Ovary (tissue), 3 donors: ENCODE results near the gene YBX2.

Source experiments
- EP300 ChIP-seq: sonication (generic); formaldehyde crosslinking; IDR thresholded peaks from one replicate; pipeline ENCODE4 v1.6.1; 2017; ENCODE audit warnings: antibody characterized with exemption
- POLR2A ChIP-seq: fragments of 450-650 bp; IDR thresholded peaks from one replicate; pipeline ENCODE4 v1.6.1; 2017; ENCODE audit warnings: antibody characterized with exemption, mild to moderate bottlenecking, moderate library complexity
- TF ChIP-seq, protein P1 (sequence below), 3 donors: fragments of 450-650 bp in 2 of 3; fragments of 200-600 bp in 1 of 3; IDR thresholded peaks; one replicate each; pipeline versions ENCODE4 v1.5.1 to v1.8.0; 2016 to 2022; ENCODE audit warnings: antibody characterized with exemption in 3 of 3, mild to moderate bottlenecking in 1 of 3
- donor health status: DM: no; HTN: no; CAD: no.

DNA sequence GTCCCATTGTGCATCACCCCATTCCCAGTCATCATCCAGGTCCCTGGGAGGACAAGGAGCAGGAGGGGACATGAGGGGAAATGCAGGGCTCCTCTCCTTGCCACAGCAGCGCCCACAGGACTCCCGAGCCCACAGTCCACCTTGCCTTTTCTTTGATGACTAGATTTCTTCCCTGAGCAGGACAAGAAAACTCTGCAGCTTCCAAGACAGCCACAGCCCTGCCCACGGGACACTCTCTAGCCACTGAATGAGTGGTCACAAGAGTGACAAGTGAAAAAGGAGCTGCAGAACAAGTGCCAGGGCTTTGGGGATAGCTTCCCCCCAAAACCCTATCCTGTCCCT lies 30.0 kb upstream of the YBX2 start:
- TF ChIP-seq, protein P1, sequence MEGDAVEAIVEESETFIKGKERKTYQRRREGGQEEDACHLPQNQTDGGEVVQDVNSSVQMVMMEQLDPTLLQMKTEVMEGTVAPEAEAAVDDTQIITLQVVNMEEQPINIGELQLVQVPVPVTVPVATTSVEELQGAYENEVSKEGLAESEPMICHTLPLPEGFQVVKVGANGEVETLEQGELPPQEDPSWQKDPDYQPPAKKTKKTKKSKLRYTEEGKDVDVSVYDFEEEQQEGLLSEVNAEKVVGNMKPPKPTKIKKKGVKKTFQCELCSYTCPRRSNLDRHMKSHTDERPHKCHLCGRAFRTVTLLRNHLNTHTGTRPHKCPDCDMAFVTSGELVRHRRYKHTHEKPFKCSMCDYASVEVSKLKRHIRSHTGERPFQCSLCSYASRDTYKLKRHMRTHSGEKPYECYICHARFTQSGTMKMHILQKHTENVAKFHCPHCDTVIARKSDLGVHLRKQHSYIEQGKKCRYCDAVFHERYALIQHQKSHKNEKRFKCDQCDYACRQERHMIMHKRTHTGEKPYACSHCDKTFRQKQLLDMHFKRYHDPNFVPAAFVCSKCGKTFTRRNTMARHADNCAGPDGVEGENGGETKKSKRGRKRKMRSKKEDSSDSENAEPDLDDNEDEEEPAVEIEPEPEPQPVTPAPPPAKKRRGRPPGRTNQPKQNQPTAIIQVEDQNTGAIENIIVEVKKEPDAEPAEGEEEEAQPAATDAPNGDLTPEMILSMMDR (IDR thresholded peaks at IDR 0.05), result no peak
- TF ChIP-seq EP300, result no peak
- no peak for TF ChIP-seq POLR2A
